Measurements from ENCODE around the gene CLPTM1. TPM values are rescaled to one million over a fixed set of nuclear protein-coding genes. Genes with fewer than 3 reads are reported as not detected.

The CLPTM1 gene
- total RNA-seq, 1 experiment from 2014 or later: 82.0 TPM

GRCh38 chr19:44939668-44940067 lies 15.5 kb upstream of the CLPTM1 start:
- Histone ChIP-seq H3K23ac (ENCODE audit: insufficient read length, low read depth, low read length) (no peak overlapping the region), H3K23me2 (ENCODE audit: insufficient read length, low read depth, low read length, poor library complexity, severe bottlenecking) (no peaks in the 10 kb centered on the region), H4K5ac (ENCODE audit: insufficient read length, low read depth, low read length) (no peak overlapping the region), H3K14ac (ENCODE audit: insufficient read depth, low read length) (no peak overlapping the region), H4K91ac (ENCODE audit: insufficient read length, low read depth, low read length) (no peak overlapping the region), H3K4me1 (ENCODE audit: insufficient read depth, low read length) (no peaks in the 10 kb centered on the region), H3K4ac (ENCODE audit: low read depth, low read length) (no peak overlapping the region), H2BK5ac (ENCODE audit: insufficient read length, low read length) (no peak overlapping the region), H3K4me2 (ENCODE audit: insufficient read depth, insufficient read length, low read length) (no peak overlapping the region), H4K8ac (replicated peaks; ENCODE audit: insufficient read length, low read depth, low read length) (no peak overlapping the region), H4K20me1 (ENCODE audit: control insufficient read depth, insufficient read depth, insufficient read length) (no peaks in the 10 kb centered on the region), H3K27ac (ENCODE audit: insufficient read length, low read depth, low read length) (no peak overlapping the region), H3K18ac (ENCODE audit: insufficient read length, low read depth, low read length) (no peak overlapping the region), H2BK12ac (ENCODE audit: insufficient read length, low read depth, low read length) (no peak overlapping the region), H3K79me2 (ENCODE audit: insufficient read depth, low read length) (no peaks in the 10 kb centered on the region), H3K27me3 (ENCODE audit: insufficient read depth, low read length) (no peaks in the 10 kb centered on the region), H2BK120ac (ENCODE audit: low read depth, low read length, poor library complexity, severe bottlenecking) (no peak overlapping the region), H2AK5ac (ENCODE audit: insufficient read length, low read length) (no peak overlapping the region), H3K56ac (ENCODE audit: insufficient read length, low read depth, low read length) (no peak overlapping the region), H3K9me3 (ENCODE audit: control insufficient read depth, low read depth, low read length) (no peaks in the 10 kb centered on the region), H3T11ph (ENCODE audit: low read length) (no peak overlapping the region), H2BK20ac (ENCODE audit: low read depth, low read length, poor library complexity, severe bottlenecking) (no peak overlapping the region), H2BK15ac (ENCODE audit: low read depth, low read length) (no peak overlapping the region), H3K9ac (ENCODE audit: extremely low read depth, insufficient read length, low read length) (no peak overlapping the region), H2AFZ (ENCODE audit: low read length) (no peak overlapping the region), H3K79me1 (ENCODE audit: insufficient read depth, low read depth, low read length, poor library complexity, severe bottlenecking) (no peaks in the 10 kb centered on the region)
- WGBS (ENCODE audit: extremely low coverage, insufficient read length, low lambda C conversion rate): no CpG with 5 or more reads among the region's 5 CpGs
- H3K36me3 Mint-ChIP-seq (ENCODE audit: insufficient read depth in 1 of 3, low read depth in 3 of 3): no peaks in the 10 kb centered on the region
- no peak for DNase-seq
- peaks cover 4% of the 10 kb centered on the region for H3K27me3 Mint-ChIP-seq (ENCODE audit: low read depth)
- no peak for TF ChIP-seq CTCF (conservative IDR thresholded peaks at IDR 0.05)
- no peak overlapping the region for H3K4me3 Mint-ChIP-seq
- peaks cover 4 to 7% of the 10 kb centered on the region in 2 experiments for H3K4me1 Mint-ChIP-seq
- H3K9me3 Mint-ChIP-seq: no peaks in the 10 kb centered on the region
- no peak overlapping the region for H3K27ac Mint-ChIP-seq
